SH-SY5Y (cell line): Measurements from ENCODE around the gene ROR2.

ENCODE experiments used
- GATA2 ChIP-seq: IDR thresholded peaks from 2 replicates; pipeline ENCODE4 v1.6.1; 2011; ENCODE audit warnings: mild to moderate bottlenecking, low read depth, low read length
- GATA3 ChIP-seq: IDR thresholded peaks from 2 replicates; pipeline ENCODE4 v1.6.1; 2011; ENCODE audit warnings: low read depth, mild to moderate bottlenecking, low read length, moderate library complexity

Gene ROR2

DNA sequence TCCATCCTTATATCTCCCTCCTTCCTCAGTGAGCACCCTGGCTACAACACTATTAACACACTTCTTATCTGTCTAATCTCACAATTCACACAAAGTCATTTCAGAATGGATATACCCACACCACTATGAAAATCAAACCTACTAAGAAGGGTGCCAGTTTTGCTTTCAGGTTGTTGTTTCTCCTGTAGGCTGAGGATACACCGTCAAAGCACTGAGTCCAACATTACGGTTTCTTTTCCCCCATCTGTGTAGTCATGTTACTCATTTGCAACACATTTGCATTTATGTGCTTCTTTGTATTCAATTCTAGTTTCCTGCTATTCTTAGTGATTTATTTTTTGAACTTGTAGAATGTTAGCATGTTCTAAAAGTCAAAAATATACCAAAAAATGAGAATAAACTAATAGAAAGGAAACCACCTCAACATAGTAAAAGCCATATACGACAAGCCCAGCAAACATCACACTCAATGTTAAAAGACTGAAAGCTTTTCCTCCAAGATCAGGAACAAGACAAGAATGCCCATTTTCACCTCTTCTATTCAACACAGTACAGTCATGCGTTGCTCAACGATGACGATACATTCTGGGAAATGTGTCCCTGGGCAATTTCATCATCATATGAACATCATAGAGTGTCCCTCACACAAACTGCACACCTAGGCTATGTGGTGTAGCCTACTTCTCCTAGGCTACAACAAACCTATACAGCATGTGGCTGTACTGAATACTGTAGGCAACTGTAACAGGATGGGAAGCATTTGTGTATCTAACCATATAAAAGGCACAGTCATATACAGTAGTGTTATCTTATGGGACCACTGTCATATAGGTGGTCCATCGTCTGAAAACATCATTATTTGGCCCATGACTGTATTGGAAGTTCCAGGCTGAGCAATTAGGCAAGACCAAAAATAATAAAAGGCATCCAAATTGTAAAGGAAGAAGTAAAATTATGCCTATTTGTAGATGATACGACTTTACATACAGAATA lies 6.3 kb downstream of the ROR2 start:
- no peak for TF ChIP-seq GATA3
- TF ChIP-seq GATA2 = no peak

DNA sequence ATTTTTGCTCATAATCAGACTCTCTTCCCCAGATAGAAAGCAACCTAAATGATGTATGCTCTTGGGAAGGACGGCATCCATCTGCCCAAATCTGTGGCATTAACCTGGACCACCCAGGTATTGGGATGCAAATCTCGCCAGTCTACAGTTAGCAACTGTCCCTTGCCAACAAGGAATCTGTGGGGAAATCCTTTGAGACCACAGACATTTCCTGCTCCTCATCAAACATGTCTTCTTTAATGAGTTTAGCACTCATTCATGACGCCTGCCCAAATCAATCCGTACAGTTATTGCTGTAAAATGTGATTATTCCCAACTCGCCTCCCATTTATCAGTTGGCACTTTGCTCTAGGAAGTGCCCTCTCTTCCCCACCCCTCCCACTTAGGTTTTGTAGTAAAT lies 7.8 kb downstream of the ROR2 start:
- TF ChIP-seq GATA2 (no peak), GATA3 (no peak)

DNA sequence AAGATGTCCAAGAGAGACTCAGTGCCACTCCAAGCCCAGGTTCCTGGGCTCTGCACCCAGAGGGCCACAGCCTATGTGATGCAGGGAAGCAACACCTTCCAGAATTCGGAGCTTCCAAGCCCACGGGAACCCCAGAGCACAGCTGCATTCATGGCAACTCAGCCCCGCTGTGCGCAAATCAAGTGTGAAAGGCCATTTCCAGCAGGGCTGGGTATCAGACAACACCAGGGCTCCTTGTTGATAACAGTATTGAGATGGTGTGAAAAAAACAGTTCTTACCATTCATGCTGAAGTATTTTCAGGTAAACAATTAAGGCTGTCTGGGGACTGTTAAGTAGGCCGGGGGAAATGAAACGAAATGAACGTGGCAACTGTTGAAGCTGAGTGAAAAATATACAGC lies 10.1 kb downstream of the ROR2 start:
- no peak for TF ChIP-seq GATA2

DNA sequence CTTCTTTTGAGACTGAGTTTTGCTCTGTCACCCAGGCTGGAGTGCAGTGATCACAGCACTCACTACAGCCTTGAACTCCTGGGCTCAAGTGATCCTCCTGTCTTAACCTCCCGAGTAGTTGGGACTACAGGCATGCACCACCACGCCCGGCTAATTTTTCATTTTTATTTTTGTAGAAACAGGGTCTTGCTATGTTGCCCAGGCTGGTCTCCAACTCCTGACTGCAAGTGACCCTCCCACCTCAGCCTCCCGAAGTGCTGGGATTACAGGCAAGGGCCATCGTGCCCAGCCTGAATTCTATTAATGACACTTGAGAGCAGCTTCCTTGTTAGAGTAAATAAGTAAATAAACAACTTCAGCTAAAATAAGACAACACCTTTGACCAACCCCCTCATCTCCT lies 12.3 kb downstream of the ROR2 start:
- TF ChIP-seq GATA3 (no peak), GATA2 (no peak)

DNA sequence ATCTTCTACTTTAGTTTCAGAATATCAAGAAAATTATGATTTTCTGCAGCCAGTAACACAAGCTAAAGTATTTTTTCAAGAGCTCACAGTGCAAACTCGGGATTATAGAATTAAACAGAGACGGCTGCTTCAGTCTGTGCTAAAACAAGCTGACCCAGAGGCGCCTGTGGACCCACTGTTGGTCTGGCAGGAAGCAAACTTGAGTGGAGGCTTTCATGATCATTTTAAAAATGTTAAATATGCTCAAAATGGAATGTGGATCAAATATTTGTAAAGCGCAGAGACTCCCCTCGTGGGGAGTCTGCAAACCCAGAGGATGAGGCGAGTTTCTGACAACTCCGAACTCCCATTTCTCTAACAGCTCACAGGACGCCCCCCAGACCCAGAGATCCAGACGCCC lies 13.0 kb downstream of the ROR2 start:
- no peak for TF ChIP-seq GATA3
- no peak for TF ChIP-seq GATA2

DNA sequence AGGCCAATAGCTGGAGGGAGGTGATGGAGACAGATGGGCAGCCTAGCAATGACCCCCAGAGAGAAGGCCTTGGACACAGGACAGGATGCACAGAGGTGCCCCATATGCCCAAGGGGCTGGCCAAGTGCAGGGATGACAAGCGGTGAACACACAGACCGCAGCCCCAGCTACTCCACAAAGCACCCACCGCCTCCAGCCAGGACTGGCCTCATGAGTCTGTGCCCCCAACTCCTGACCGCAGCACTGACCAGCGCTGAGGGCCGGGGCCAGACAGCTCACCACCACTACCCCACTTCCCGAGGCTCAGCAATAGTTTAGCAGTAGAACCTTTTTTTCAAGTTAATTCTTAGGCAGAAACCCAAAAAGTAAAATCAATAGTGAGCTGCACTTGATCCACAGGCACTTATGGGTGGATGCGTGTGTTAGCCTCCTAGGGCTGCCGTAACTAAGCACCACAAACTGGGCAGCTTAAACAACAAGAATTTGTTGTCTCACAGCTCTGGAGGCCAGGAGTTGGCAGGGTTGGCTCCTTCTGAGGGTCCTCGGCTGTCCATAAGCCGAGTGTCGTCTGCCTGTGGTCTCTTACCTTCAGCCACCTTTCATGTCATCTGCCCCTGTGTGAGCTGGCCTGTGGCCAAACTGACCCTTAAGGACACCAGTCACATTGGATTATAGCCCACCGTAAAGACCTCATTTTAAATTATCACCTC lies 14.1 kb downstream of the ROR2 start:
- TF ChIP-seq GATA2 (no peak), GATA3 (no peak)

DNA sequence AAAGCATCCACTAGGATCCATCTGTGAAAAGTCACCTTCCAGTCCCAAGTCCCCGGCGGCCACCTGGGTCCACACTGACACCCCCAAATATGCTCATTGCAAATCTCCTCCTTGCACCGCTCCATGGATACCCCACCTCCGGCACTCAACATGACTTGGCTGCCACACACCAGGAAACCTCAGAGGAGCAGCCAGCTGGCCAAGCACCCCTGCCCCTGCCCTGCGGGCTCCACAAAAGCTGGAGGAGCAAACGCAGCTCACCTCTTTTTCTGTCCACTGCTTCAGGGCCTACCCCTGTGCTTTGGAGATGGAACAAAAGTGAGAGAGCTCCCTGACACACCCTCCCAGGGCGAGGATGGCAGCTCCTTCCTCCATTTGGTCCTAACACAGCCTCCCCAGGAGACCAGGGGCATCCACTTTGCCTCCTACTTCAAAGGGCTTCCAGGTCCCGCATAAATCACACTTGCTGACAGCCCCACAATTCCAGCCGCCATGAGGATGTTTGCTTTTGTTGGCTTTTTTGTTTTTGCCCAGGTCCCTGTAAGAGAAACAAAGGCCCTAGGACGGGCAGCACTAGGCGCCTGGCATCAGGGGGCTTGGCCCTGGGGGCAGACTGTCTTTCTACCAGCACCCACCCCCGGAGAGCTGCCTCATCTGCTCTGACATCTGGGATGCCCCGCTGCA lies 14.8 kb downstream of the ROR2 start:
- TF ChIP-seq GATA2 (no peak), GATA3 (no peak)

DNA sequence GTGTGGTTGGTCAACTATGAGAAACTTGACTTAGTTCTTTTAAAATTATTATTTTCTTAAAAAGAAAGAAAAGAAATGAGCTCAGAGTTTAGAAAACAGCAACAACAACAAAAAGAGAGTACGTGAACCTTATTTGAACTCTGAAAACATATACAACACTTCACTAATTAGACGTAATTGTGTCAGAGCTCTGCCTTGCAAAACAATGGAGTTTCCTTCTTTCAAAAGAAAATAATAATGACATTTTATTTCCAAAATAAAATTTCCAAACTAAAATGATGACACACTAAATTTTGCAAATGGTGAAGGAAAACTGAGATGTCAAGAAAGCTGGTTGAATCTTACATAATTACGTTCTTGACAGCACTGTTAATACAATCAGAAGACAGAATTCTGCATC lies 15.4 kb downstream of the ROR2 start:
- TF ChIP-seq GATA3 = no peak
- no peak for TF ChIP-seq GATA2

DNA sequence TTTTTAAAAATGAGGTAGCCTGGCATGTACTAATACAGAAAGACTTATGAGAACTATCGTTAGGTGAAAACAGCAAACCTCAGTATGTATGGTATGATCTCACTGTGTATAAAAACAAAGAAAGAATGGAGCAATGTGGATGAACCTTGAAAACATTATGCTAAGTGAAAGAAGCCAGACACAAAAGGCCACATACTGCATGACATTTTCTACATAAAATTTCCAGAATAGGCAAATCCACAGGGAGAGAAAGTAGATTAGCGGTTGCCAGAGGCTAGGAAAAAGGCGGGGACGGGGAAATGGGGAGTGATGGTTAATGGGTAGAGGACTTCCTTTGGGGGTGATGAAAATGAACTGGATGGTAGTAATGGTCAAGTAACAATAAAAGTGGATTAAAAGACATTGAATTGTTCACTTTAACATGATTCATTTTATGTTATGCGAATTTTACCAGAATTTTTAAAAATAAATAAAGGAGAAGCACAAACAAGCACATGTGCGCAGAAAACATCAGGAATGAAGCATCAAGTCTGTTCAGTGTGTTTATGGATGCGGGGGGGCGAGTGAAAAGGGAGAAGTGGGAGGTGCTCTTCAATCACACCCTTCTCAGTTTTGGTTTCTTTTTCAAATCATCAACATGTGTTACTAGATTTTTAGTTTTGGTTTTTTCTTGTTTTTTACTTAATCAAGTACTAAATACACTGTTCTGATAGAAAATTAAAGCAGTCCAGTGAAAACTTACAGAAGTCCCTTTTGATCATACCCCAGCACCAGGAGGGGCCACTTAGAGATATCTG lies 16.3 kb downstream of the ROR2 start:
- TF ChIP-seq GATA3 = no peak
- TF ChIP-seq GATA2 = peak; percentile 67

DNA sequence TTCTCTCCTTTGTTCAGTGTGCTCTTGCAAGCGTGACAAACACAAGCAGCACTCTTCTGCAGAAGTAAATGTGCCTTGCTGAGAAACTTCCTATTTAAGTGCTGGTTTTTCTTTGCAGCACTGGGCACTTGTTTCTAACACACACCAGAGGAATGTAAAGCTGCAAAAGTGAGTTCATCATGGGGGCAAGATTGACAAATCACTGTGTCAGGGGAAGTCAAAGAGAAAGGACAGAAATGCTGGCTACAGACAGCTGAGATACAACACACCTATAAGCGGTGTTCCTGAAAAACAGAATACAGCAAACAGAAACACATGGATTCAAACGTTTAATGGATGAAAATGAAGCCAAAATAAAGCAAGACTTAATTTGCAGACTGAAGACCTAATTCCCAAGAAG lies 19.6 kb downstream of the ROR2 start:
- no peak for TF ChIP-seq GATA3
- TF ChIP-seq GATA2 = no peak

DNA sequence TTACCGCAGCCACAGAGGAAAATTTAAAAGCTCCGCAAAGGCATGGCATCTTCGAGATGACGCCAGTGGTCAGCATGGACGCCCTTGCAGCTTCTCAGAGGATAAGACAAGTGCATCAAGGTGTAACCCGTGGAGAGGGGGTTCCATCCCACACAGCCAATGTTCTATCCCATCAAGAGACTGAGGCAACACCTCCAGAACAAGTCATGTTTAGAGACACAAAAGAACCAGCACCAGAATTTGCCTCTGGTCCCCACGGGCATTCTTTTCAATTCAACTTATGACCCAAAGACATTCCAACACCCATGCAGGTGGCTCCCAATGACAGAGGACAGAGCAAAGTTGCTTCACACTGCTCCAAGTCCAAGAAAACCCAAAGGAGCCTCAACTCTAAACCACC lies 20.7 kb downstream of the ROR2 start:
- no peak for TF ChIP-seq GATA3
- no peak for TF ChIP-seq GATA2

DNA sequence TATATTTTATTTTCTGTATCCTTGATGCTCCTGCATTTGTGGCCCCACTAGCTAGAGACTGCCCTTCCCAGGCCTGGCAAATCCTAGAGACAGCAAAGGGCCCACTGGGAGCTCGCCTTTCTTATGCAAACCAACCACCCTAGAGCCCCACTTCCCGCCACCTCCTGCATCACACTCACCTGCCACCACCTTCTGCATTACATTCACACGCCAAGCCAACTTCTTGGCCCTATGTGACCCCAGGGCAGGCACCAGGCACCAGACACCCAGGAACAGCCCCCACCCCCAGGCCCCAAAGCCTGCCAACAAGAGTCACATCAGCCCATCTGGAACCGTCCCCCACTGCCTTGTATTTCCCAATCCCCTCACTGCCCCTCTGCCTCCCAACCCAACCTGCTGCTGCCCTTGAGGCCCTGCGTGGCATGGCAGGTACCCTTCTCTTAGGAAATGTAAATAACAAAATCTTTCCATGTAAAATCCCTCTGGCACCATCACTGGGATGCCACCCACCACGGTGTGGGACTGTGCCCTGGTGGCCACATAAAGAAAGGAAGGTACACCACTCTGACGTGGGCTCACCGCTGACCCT lies 22.0 kb downstream of the ROR2 start:
- TF ChIP-seq GATA2 (no peak), GATA3 (no peak)

DNA sequence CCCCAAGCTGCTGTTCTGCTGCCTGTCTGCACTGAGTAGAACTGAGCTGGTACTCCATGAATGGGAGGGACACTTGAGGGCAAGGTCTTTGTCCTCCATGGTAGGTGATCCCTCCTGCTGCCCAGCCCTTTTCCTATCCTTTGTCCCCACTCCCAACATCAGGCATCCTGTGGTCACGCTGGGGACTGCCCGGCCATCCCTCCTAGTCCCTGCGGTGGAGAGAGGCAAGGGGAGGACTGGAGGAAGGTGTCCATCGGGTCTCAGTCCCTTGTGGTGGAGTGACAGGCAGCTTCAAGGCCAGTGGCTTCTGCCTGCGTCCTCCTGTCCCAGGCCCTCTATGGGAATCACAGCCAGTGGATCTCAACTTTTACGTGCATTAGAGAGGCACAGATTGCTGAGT lies 25.9 kb downstream of the ROR2 start:
- TF ChIP-seq GATA2 (no peak), GATA3 (no peak)
